Raji (cell line): ENCODE data around the gene ETV4.

Experiments used
- POLR2A ChIP-seq: IDR thresholded peaks from 2 replicates; pipeline ENCODE4 v1.6.1; 2011; ENCODE audit warnings: low read depth, low read length, control low read depth; ENCODE audit not compliant: insufficient read depth

Gene ETV4

GRCh38 chr17:43559161-43559816 is 13.1 kb upstream of the ETV4 start:
- no peak for TF ChIP-seq POLR2A

GRCh38 chr17:43558805-43559160 is 12.6 kb upstream of the ETV4 start:
- no peak for TF ChIP-seq POLR2A

- no peak for TF ChIP-seq POLR2A
These were observed 10.2 kb upstream of the ETV4 start for GRCh38 chr17:43556292-43556691.

GRCh38 chr17:43554857-43555256 is 8.7 kb upstream of the ETV4 start:
- no peak for TF ChIP-seq POLR2A

- TF ChIP-seq POLR2A = no peak
These were observed 7.4 kb upstream of the ETV4 start for GRCh38 chr17:43553573-43553972.

GRCh38 chr17:43552229-43552837 is 6.2 kb upstream of the ETV4 start:
- TF ChIP-seq POLR2A = no peak

- TF ChIP-seq POLR2A = no peak
These were observed 4.6 kb upstream of the ETV4 start for GRCh38 chr17:43550754-43551153.

- no peak for TF ChIP-seq POLR2A
These were observed 3.4 kb upstream of the ETV4 start for GRCh38 chr17:43549496-43549895.

GRCh38 chr17:43548689-43549379 is 2.7 kb upstream of the ETV4 start:
- TF ChIP-seq POLR2A = no peak

GRCh38 chr17:43547659-43548256 is 1.6 kb upstream of the ETV4 start:
- TF ChIP-seq POLR2A = no peak

GRCh38 chr17:43547189-43547550 is 1.0 kb upstream of the ETV4 start:
- no peak for TF ChIP-seq POLR2A

GRCh38 chr17:43545383-43545632 is 832 bp downstream of the ETV4 start:
- no peak for TF ChIP-seq POLR2A

- TF ChIP-seq POLR2A = no peak
These were observed 2.2 kb downstream of the ETV4 start for GRCh38 chr17:43543771-43544575.

- TF ChIP-seq POLR2A = no peak
These were observed 2.8 kb downstream of the ETV4 start for GRCh38 chr17:43543300-43543699.

GRCh38 chr17:43542859-43543258 is 3.3 kb downstream of the ETV4 start:
- no peak for TF ChIP-seq POLR2A
